MG63 (cell line): ENCODE results near the gene CLDN6. TPM values are rescaled to one million over a fixed set of nuclear protein-coding genes. Genes with fewer than 3 reads are reported as not detected.

Experiments used
- DNase-seq: peaks from one replicate; pipeline ENCODE4 v3.0.0-alpha.2; 2020
- H3K27me3 ChIP-seq: fragments of 250-450 bp; sonication (Bioruptor Pico); 2 replicates; pipeline ENCODE4 v1.5.1; 2020; ENCODE audit warnings: mild to moderate bottlenecking, moderate library complexity
- H3K36me3 ChIP-seq: fragments of 250-450 bp; sonication (Bioruptor Pico); 2 replicates; pipeline ENCODE4 v1.5.1; 2020; ENCODE audit warnings: mild to moderate bottlenecking, moderate library complexity
- H3K4me3 ChIP-seq: fragments of 250-450 bp; sonication (Bioruptor Pico); 2 replicates; pipeline ENCODE4 v1.5.1; 2020; ENCODE audit warnings: mild to moderate bottlenecking, moderate library complexity
- H3K9me3 ChIP-seq: fragments of 250-450 bp; sonication (Bioruptor Pico); 2 replicates; pipeline ENCODE4 v1.5.1; 2020; ENCODE audit warnings: mild to moderate bottlenecking, moderate library complexity
- total RNA-seq: library from RNA; depleted of rRNA; stranded (reverse); fragments of >200 nt; shearing (Covaris generic); gene quantifications from 2 replicates; pipeline ENCODE4 v1.2.3, GENCODE V29; 2014; ENCODE audit warnings: low replicate concordance

The CLDN6 gene
- total RNA-seq, 1 experiment from 2014 or later: not detected

DNA sequence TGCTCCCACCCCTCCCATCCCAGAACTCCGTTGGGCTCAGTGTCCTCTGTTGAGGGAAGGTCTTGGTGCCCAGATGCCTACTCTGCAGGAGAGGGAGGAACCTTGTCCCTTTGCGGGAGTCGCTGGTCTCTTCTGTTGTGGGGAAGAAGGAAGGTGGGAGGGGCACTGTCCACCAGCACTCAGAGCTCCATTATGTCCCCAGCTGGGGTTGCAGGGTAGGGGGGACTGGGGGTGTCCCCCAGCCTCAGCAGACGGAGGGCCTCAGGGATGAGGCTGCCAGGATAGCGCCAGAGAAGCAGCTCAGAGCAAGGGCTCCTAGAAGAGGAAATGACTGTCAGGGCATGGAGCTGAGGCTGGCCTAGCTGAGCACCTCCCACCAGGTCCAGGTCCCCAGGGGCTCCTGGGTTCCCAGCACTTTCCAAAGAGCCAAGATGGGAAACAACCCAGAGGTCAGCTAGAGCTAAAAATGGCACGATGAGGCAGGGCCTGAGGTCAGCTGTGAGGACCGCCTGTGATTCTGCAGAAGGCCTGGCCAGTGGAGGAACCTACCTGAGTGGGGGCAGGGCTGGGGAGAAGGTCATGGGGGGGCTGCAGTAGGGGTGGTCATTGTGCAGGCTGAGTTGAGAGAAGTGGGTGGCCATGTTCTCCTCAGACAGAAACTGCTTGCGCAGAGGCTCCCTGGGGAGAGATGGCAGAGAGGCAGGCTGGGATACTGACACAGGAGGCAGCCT, 4.9 kb upstream of the CLDN6 start:
- H3K4me3 ChIP-seq: peak overlapping the region; percentile 99
- no peaks in the 10 kb centered on the region for H3K27me3 ChIP-seq
- H3K9me3 ChIP-seq: no peaks in the 10 kb centered on the region
- H3K36me3 ChIP-seq: peaks cover 47% of the 10 kb centered on the region
- peak; percentile 90 for DNase-seq

DNA sequence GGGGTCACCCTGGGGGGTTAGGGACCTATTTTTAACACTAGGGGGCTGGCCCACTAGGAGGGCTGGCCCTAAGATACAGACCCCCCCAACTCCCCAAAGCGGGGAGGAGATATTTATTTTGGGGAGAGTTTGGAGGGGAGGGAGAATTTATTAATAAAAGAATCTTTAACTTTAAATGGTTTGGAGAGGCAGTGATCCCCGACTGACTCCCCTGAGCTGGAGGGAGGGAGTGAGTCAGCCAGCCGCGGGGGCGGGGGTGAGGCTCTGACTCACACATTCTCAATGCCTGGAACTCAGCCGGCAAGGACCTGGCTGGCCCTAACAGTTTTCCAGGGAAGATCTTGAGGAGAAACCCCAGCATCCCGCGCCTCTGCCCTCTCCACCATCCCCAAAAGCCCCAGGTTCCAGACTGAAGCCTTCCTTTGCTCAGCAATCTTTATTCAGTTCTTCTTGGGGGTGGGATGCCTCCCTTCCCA, 4.3 kb upstream of the CLDN6 start:
- peak; percentile 95 for DNase-seq
- Histone ChIP-seq H3K36me3 (peaks cover 45% of the 10 kb centered on the region), H3K9me3 (no peaks in the 10 kb centered on the region), H3K27me3 (no peaks in the 10 kb centered on the region), H3K4me3 (peak overlapping the region; percentile 99)

DNA sequence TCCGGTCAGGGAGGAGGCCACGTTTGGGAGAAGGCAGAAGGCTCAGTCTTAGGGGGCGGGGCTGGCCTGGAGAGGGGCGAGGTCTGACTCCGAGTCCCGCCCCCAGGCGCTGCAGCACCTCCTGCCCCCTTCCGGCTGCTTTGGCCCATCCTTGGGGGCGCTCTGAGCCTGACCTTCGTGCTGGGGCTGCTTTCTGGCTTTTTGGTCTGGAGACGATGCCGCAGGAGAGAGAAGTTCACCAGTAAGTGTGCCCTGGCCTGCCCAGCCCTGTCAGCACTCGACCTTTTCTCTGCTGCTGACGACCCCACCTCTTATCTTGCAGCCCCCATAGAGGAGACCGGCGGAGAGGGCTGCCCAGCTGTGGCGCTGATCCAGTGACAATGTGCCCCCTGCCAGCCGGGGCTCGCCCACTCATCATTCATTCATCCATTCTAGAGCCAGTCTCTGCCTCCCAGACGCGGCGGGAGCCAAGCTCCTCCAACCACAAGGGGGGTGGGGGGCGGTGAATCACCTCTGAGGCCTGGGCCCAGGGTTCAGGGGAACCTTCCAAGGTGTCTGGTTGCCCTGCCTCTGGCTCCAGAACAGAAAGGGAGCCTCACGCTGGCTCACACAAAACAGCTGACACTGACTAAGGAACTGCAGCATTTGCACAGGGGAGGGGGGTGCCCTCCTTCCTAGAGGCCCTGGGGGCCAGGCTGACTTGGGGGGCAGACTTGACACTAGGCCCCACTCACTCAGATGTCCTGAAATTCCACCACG, 3.6 kb upstream of the CLDN6 start:
- peak; percentile 100 for DNase-seq
- Histone ChIP-seq H3K9me3 (no peaks in the 10 kb centered on the region), H3K4me3 (peak overlapping the region; percentile 99), H3K27me3 (no peaks in the 10 kb centered on the region), H3K36me3 (peaks cover 39% of the 10 kb centered on the region)

DNA sequence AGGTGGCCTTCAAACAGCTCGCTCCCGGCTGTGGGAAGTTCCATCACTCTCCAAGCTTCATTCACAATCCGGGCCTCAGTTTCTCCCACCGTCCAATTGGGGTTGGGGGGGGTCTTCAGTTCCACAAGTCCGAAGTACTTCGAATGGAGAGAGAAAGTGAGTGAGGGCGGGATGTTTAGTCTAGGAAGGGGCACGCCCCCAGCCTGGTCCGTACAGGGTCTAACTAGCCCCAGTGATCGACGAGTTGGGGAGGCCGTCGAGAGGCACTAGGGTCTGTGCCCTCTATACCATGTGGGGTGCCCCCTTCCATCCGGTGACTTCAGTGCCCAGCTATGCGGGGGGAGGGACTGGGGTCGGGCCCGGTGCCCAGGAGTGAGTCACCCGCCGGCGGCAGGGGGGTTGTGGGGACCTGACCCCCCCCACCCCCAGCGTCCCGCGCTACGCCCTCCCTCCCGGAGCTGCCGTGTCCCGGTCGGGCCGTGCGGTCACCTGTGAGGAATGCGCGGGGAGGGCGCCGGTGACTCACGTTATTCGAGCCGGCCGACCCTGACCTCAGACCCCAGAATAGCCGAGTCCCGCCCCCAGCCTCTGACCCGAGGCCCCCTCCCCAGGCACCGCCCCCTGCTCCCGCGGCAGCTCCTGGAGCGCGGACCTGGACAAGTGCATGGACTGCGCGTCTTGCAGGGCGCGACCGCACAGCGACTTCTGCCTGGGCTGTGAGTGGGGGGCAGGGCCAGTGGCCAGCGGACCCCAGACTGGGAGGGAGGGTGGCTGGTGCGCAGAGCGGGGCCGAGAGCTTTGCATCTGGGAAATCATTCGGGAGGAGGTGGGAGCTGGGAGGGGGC, 2.8 kb upstream of the CLDN6 start:
- H3K4me3 ChIP-seq: peak overlapping the region; percentile 99
- H3K27me3 ChIP-seq: no peaks in the 10 kb centered on the region
- peaks cover 31% of the 10 kb centered on the region for H3K36me3 ChIP-seq
- H3K9me3 ChIP-seq: no peaks in the 10 kb centered on the region
- DNase-seq: peak; percentile 98

DNA sequence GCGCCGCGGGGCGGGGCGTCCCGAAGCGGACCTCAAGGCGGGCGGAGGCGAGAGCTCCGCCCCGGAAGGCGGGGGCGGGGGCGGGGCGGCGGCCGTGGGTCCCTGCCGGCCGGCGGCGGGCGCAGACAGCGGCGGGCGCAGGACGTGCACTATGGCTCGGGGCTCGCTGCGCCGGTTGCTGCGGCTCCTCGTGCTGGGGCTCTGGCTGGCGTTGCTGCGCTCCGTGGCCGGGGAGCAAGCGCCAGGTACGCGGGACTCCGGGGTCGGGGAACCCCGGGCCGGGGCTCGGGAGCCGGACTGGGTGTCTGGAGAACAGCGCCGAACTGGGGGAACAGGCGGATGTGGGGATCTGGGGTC, 2.2 kb upstream of the CLDN6 start, which contains the start of gene TNFRSF12A:
Gene TNFRSF12A (plus strand): TSS at position 122 of the 357 bp plus-strand sequence. CDS start 30 bp downstream, at position 152.
- Histone ChIP-seq H3K27me3 (no peaks in the 10 kb centered on the region), H3K36me3 (peaks cover 25% of the 10 kb centered on the region), H3K9me3 (no peaks in the 10 kb centered on the region), H3K4me3 (peak within 1 kb of the TSS; percentile 99)
- peak; percentile 88 for DNase-seq

DNA sequence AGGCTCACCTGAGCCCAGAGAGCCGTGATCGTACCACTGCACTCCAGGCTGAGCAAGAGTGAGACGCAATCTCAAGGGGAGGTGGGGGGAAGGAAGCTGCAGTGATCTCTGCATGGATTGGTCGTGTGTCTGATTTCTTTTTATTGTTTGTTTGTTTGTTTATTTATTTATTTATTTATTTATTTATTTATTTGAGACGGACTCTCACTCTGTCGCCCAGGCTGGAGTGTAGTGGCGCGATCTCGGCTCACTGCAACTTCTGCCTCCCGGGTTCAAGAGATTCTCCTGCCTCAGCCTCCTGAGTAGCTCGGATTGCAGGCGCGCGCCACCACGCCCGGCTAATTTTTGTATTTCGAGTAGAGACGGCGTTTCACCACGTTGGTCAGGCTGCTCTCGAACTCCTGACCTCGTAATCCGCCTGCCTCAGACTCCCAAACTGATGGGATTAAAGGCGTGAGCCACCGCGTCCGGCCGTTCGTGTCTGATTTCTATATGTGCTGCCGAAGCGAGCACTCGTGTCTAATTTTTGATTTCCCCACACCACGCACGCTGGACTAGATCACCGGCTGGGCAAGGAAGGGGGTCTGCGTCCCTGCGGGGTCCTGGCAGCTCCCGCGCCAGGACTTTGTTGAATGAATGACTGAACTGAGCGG, 1.7 kb upstream of the CLDN6 start:
- no peak for DNase-seq
- Histone ChIP-seq H3K36me3 (peaks cover 23% of the 10 kb centered on the region), H3K9me3 (no peaks in the 10 kb centered on the region), H3K27me3 (no peaks in the 10 kb centered on the region), H3K4me3 (peak overlapping the region; percentile 99)

DNA sequence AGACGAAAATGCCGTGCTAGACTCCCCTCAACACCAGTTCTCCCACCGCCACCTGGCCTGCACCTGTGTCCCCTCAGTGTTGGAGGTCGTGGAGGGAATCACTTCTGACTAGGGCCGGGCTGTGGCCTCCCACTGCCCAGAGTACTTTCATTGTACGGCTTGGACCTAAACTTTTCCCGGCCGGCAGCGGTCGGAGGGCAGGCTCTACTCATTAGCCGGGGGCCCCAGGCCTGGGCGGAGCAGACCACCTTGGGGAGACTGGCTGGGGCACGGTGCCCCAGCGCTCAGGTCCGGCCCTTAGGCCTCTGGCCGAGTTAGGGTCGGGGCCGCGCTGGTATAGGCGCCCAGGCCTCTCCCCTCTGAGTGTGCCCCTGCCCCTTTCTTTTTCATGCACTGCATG, 639 bp downstream of the CLDN6 start:
- Histone ChIP-seq H3K9me3 (no peaks in the 10 kb centered on the region), H3K4me3 (no peak overlapping the region), H3K36me3 (peaks cover 16% of the 10 kb centered on the region), H3K27me3 (no peaks in the 10 kb centered on the region)
- DNase-seq: no peak

DNA sequence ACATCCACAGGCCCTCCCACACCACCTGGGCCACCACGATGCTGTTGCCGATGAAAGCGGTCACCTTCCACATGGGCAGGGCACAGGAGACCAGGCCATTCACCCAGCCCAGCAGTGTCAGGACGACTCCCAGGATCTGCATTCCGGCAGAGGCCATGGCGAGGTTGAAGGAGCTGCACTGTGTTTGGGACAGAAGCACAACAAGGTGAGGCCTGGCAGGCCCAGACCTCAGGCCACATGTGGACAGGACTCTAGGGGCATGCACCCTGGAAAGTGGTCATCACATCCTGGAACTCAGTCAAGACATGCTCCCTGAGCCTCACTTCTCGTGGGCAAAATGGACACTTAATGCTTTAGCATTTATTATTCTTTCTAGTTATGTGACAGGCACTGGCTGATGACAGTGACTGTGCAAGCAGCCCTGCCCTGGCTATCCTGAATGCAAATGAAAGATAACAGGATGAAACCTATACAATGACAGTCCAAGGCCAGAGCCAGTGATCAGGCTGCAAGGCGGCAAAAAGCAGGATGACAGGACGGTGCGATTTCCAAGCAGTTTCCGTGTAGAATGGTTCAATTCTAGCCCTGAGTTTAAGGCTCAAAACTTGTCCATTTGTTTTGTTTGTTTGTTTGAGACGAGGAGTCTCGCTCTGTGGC, 2.0 kb downstream of the CLDN6 start:
- no peak for DNase-seq
- Histone ChIP-seq H3K9me3 (no peaks in the 10 kb centered on the region), H3K4me3 (no peak overlapping the region), H3K27me3 (no peaks in the 10 kb centered on the region), H3K36me3 (peaks cover 5% of the 10 kb centered on the region)

DNA sequence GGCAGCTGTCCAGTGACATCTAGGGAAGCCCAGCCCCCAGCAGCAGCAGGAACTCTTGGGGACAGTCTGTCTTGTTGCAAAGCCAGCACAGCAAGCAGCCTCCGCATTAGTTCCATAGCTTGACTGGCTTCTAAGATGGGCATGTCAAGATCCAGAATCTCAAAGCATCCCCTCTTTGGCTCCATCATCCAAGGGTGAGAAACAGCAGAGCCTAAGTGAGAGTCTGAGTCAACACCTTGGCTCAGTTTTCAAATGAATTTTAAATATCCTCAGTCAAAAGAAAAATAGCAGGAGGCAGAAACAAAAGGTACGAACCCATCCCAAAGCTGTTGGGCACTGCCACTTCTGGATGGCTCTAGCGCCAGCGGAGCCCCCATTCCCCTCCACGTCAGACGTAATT, 3.0 kb downstream of the CLDN6 start:
- DNase-seq: no peak
- Histone ChIP-seq H3K36me3 (no peaks in the 10 kb centered on the region), H3K4me3 (no peak overlapping the region)

DNA sequence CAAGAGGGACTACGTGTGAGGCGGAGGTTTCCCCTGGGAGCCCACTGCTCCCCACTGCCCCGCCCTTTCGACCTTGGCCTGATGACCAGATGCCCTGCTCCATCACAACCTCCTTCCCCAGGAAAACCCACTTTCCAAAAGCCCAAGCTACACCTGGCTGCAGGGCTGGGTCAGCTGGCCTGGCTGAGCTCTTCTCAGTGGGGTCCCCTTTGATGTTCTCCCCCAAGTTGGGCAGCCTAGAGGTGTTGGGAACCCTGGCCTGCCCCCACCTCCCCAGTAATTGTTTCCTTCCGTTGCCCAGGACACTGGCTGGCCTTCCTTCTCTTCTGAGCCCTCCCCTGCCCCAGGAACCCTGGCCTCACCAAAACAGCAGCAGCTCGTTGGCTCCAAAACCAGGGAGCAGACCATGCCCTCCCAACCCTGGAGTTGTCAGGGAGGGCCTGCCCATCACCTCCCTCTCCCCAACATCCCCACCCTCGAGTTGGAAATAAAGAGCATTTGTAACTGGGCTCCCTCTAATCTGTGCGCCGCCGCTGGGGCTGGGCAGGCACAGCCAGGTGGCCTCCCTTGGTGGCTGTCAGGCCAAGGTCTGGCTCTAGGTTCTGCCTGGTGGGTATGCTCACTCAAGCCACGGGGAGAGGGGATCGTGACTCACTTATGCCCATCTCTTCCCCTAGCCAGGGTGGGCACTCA, 3.8 kb downstream of the CLDN6 start:
- Histone ChIP-seq H3K27me3 (no peaks in the 10 kb centered on the region), H3K9me3 (no peaks in the 10 kb centered on the region), H3K4me3 (no peak overlapping the region), H3K36me3 (no peaks in the 10 kb centered on the region)
- no peak for DNase-seq

More for the DNA sequence above, 3.0 kb downstream of the CLDN6 start:
- H3K9me3 ChIP-seq: no peaks in the 10 kb centered on the region
- no peaks in the 10 kb centered on the region for H3K27me3 ChIP-seq

DNA sequence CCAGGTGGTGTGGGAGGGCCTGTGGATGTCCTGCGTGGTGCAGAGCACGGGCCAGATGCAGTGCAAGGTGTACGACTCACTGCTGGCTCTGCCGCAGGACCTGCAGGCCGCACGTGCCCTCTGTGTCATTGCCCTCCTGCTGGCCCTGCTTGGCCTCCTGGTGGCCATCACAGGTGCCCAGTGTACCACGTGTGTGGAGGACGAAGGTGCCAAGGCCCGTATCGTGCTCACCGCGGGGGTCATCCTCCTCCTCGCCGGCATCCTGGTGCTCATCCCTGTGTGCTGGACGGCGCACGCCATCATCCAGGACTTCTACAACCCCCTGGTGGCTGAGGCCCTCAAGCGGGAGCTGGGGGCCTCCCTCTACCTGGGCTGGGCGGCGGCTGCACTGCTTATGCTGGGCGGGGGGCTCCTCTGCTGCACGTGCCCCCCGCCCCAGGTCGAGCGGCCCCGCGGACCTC, 4.5 kb downstream of the CLDN6 start:
- H3K36me3 ChIP-seq: no peaks in the 10 kb centered on the region; the same call in 1 of the 2 replicates
- DNase-seq: no peak
- no peaks in the 10 kb centered on the region for H3K9me3 ChIP-seq
- H3K27me3 ChIP-seq: no peaks in the 10 kb centered on the region
- no peak overlapping the region for H3K4me3 ChIP-seq

DNA sequence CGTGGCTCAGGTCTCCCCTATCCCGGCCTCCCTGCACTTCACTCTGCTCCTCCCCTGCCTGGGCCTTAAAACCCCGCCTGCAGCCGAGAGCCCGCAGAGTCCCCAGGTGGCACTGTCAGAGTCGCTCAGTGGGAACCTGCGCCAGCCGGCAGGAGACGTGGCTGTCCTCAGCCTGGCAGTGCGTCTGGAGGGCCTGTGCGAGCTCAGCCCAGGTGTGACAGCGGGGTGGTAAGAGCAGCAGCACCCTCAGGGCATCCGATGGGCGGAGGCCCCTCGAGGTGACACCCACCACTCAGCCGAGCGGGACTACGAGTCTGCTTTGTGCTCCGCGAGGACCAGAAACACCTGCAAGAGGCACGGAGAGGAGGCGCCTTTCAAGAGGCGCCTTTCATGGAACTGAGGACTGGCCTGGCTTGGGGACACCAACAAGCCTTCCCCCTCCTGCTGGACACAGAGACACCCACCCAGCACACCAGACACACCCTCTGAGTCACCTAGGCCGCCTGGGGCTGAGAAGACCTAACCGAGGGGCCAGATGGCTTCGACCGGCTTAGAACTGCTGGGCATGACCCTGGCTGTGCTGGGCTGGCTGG, 5.1 kb downstream of the CLDN6 start, which contains the start of gene CLDN9:
Gene CLDN9 (plus strand): TSS at position 96 of the 593 bp plus-strand sequence. CDS start 440 bp downstream, at position 536.
- DNase-seq: no peak
- Histone ChIP-seq H3K9me3 (no peaks in the 10 kb centered on the region), H3K27me3 (no peaks in the 10 kb centered on the region), H3K36me3 (no peaks in the 10 kb centered on the region; the same call in 1 of the 2 replicates), H3K4me3 (no peak within 1 kb of the TSS)

DNA sequence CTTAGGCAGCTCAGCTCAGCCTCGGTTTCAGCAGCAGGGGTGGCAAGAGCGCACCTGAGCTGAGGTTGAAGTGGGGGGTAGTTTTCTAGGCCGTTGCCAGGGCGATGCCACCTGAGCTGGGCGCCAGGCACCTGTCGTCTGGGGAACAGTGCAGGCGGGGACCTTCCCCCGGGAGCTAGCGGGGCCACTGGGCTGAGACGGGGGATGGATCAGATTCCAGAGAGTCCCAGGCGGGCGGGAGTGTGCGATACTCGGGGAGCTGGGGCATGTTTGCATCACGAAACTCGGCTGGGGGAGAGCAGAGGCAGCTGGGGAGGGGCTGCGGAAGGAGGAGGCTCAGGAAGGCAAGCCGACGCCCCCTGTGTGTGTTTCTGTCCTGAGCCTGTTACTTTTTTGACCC, 5.7 kb downstream of the CLDN6 start:
- H3K9me3 ChIP-seq: no peaks in the 10 kb centered on the region
- DNase-seq: no peak
- H3K4me3 ChIP-seq: no peak overlapping the region
- H3K36me3 ChIP-seq: no peaks in the 10 kb centered on the region; the same call in 1 of the 2 replicates
- no peaks in the 10 kb centered on the region for H3K27me3 ChIP-seq

DNA sequence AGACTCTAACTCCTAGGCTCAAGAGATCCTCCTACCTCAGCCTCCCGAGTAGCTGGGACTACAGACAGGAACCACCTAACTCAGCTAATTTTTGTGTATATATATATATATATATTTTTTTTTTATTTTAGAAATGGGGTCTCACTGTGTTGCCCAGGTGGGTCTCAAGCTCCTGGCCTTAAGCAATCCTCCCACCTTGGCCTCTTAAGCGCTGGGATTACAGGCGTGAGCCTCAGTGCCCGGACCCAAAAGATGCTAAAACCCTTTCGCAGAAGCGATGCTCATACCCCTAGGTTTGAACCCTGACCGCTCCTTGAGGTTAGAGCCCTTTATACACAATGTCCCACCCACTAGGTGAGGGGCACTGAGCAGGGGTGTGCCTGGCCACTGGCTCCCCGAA, 7.5 kb downstream of the CLDN6 start:
- no peak overlapping the region for H3K4me3 ChIP-seq
- no peaks in the 10 kb centered on the region for H3K9me3 ChIP-seq
- H3K36me3 ChIP-seq: peaks cover 9% of the 10 kb centered on the region
- DNase-seq: no peak
- no peaks in the 10 kb centered on the region for H3K27me3 ChIP-seq
